OCI-LY1 (cell line): ENCODE data around the gene CRYZ.

ENCODE experiments used
- H2AFZ ChIP-seq: fragments of 200-600 bp; sonication (generic), shearing (Covaris generic); 2 replicates; pipeline ENCODE4 v1.6.0; 2014; ENCODE audit warnings: antibody characterized with exemption, mild to moderate bottlenecking, low read length
- H3F3A ChIP-seq: fragments of 200-600 bp; sonication (generic), shearing (Covaris generic); 2 replicates; pipeline ENCODE4 v1.6.0; 2014; ENCODE audit warnings: mild to moderate bottlenecking, antibody characterized with exemption, low read length, moderate library complexity; ENCODE audit not compliant: insufficient read depth
- H3K27ac ChIP-seq: fragments of 200-600 bp; sonication (generic); 2 replicates; pipeline ENCODE4 v1.5.1; 2014; ENCODE audit warnings: low read length, mixed run types, mild to moderate bottlenecking, low read depth; ENCODE audit not compliant: poor library complexity, severe bottlenecking
- H3K27me3 ChIP-seq: fragments of 200-600 bp; sonication (generic); 2 replicates; pipeline ENCODE4 v1.6.0; 2014; ENCODE audit warnings: antibody characterized with exemption, mild to moderate bottlenecking, low read length, moderate library complexity; ENCODE audit not compliant: insufficient read depth
- H3K36me3 ChIP-seq: fragments of 200-600 bp; sonication (generic); 2 replicates; pipeline ENCODE4 v1.6.1; 2014; ENCODE audit warnings: mild to moderate bottlenecking, antibody characterized with exemption, low read length, moderate library complexity, mixed read lengths; ENCODE audit not compliant: insufficient read depth
- H3K4me1 ChIP-seq: fragments of 200-600 bp; sonication (generic); 2 replicates; pipeline ENCODE4 v1.5.1; 2014; ENCODE audit warnings: mild to moderate bottlenecking, low read length, moderate library complexity; ENCODE audit not compliant: insufficient read depth, severe bottlenecking
- H3K4me2 ChIP-seq: fragments of 200-600 bp; sonication (generic), shearing (Covaris generic); 2 replicates; pipeline ENCODE4 v1.6.1; 2014; ENCODE audit warnings: low read length
- H3K4me3 ChIP-seq: fragments of 200-600 bp; sonication (generic); 2 replicates; pipeline ENCODE4 v1.5.1; 2014; ENCODE audit warnings: low read length, low read depth, mild to moderate bottlenecking, mixed read lengths; ENCODE audit not compliant: poor library complexity, severe bottlenecking
- H3K79me2 ChIP-seq: fragments of 200-600 bp; shearing (Covaris generic); 2 replicates; pipeline ENCODE4 v1.6.1; 2016; ENCODE audit warnings: mixed run types, low read length, mixed read lengths; ENCODE audit not compliant: insufficient read depth
- H3K9ac ChIP-seq: fragments of 200-600 bp; sonication (generic), shearing (Covaris generic); 2 replicates; pipeline ENCODE4 v1.6.1; 2014; ENCODE audit warnings: mild to moderate bottlenecking, low read length, mixed read lengths
- H3K9me2 ChIP-seq: fragments of 200-600 bp; sonication (generic), shearing (Covaris generic); 2 replicates; pipeline ENCODE4 v1.6.1; 2014; ENCODE audit warnings: low read depth, mild to moderate bottlenecking, low read length, mixed read lengths
- H3K9me3 ChIP-seq: fragments of 200-600 bp; shearing (Covaris generic); 2 replicates; pipeline ENCODE4 v1.6.1; 2014; ENCODE audit warnings: low read length, mixed read lengths
- H4K20me1 ChIP-seq: fragments of 200-600 bp; sonication (generic), shearing (Covaris generic); 2 replicates; pipeline ENCODE4 v1.6.0; 2016; ENCODE audit warnings: mild to moderate bottlenecking, low read length; ENCODE audit not compliant: insufficient read depth
- EZH2 ChIP-seq: fragments of 200-600 bp; sonication (generic), shearing (Covaris generic); IDR thresholded peaks from 2 replicates; pipeline ENCODE4 v1.8.0; 2017; ENCODE audit warnings: borderline replicate concordance, mixed run types, mild to moderate bottlenecking, antibody characterized with exemption, low read length, moderate library complexity, mixed read lengths
- TF ChIP-seq, protein P1 (sequence below): fragments of 200-600 bp; sonication (generic), shearing (Covaris generic); IDR thresholded peaks from 2 replicates; pipeline ENCODE4 v1.5.1; 2017; ENCODE audit warnings: mild to moderate bottlenecking, antibody characterized with exemption, low read length, moderate library complexity, mixed read lengths

The CRYZ gene

DNA sequence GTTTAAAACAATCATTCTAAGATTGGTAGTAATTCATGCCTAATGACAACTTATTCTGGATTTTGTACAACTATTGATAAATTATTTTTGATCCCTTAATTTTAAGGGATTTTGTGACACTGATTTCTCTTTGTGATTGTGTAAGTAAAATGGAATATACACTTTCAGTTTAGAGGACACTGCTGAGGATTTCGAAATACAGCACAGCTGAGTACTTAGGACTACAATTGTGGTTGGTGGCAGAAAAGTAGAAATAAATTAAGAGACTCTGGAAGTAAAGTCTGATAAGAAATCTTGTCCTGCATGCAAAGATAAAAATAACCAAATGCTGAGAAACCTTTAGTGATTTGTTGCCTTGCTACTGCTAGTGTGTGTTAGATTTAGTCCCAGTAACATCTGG lies 40.1 kb upstream of the CRYZ start:
- Histone ChIP-seq H4K20me1 (no peaks in the 10 kb centered on the region), H2AFZ (no peak overlapping the region), H3K9me2 (no peaks in the 10 kb centered on the region), H3K9ac (no peak overlapping the region), H3K9me3 (no peaks in the 10 kb centered on the region), H3F3A (no peaks in the 10 kb centered on the region), H3K4me3 (no peak overlapping the region), H3K4me2 (no peak overlapping the region), H3K36me3 (no peaks in the 10 kb centered on the region), H3K79me2 (no peaks in the 10 kb centered on the region), H3K4me1 (no peaks in the 10 kb centered on the region), H3K27ac (no peak overlapping the region), H3K27me3 (no peaks in the 10 kb centered on the region)
- TF ChIP-seq, protein P1, sequence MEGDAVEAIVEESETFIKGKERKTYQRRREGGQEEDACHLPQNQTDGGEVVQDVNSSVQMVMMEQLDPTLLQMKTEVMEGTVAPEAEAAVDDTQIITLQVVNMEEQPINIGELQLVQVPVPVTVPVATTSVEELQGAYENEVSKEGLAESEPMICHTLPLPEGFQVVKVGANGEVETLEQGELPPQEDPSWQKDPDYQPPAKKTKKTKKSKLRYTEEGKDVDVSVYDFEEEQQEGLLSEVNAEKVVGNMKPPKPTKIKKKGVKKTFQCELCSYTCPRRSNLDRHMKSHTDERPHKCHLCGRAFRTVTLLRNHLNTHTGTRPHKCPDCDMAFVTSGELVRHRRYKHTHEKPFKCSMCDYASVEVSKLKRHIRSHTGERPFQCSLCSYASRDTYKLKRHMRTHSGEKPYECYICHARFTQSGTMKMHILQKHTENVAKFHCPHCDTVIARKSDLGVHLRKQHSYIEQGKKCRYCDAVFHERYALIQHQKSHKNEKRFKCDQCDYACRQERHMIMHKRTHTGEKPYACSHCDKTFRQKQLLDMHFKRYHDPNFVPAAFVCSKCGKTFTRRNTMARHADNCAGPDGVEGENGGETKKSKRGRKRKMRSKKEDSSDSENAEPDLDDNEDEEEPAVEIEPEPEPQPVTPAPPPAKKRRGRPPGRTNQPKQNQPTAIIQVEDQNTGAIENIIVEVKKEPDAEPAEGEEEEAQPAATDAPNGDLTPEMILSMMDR = no peak
- no peak for TF ChIP-seq EZH2

DNA sequence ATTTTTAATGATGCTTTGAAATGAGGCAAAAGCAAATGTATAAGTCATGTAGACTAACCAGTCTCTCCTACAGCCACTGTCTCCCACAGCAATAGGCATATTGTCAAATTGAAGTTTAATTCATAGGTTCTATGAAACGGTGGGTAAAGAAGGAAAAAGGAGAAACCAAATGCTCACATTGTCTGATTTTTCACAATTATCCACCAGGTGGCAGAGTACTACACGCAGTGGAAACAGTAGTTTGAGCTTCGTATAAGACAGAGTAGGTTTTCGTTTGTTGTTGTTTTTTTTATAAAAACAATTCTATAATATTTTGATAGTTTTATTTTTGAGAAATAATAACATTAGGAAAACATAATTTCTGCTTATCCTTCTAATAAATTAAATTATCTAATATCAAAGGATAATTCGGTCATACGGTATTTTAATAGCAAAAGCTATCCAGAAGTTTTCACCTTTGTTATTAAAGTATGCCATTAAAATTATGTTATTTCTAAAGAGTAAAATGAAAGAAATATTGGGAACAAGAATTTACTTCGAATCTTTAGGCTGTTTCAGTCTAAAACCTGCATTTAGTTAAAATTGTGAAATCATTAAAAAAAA lies 39.2 kb upstream of the CRYZ start:
- no peak for TF ChIP-seq EZH2
- TF ChIP-seq, protein P1 = peak; percentile 59
- Histone ChIP-seq H3K27me3 (no peaks in the 10 kb centered on the region), H3K4me2 (no peak overlapping the region), H3K4me1 (no peaks in the 10 kb centered on the region), H3K27ac (no peak overlapping the region), H3K9me2 (no peaks in the 10 kb centered on the region), H3F3A (no peaks in the 10 kb centered on the region), H3K79me2 (no peaks in the 10 kb centered on the region), H2AFZ (no peak overlapping the region), H3K36me3 (no peaks in the 10 kb centered on the region), H3K4me3 (no peak overlapping the region), H4K20me1 (no peaks in the 10 kb centered on the region), H3K9me3 (no peaks in the 10 kb centered on the region), H3K9ac (no peak overlapping the region)

DNA sequence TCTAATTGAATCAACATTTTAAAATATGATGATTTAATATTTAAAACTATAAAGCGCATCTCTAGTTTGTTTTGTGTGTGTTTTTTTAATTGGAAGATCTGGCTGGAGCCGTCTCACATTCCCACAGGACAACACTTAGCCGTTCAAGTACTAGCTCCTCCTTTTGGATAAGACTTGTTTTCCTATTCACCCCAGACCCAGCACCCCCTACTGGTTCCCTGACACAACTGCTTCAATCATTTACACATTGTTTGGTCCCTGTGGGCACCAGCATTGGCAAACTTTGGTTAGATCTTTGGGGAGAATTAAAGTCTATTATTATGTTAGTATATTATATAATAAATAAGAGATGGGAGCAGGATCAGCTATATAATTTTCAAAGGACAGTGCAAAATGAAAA lies 34.6 kb upstream of the CRYZ start:
- H3K36me3 ChIP-seq = peaks cover 12% of the 10 kb centered on the region; the same call in 1 of the 2 replicates
- H3K9me3 ChIP-seq = no peaks in the 10 kb centered on the region
- no peaks in the 10 kb centered on the region for H3F3A ChIP-seq
- H3K27ac ChIP-seq = no peak overlapping the region
- H3K4me1 ChIP-seq = no peaks in the 10 kb centered on the region
- H3K4me2 ChIP-seq = no peak overlapping the region
- no peaks in the 10 kb centered on the region for H3K79me2 ChIP-seq
- H2AFZ ChIP-seq = no peak overlapping the region
- no peaks in the 10 kb centered on the region for H3K9me2 ChIP-seq
- no peak for TF ChIP-seq EZH2
- TF ChIP-seq, protein P1 = peak; percentile 48
- no peaks in the 10 kb centered on the region for H4K20me1 ChIP-seq
- H3K9ac ChIP-seq = no peak overlapping the region
- H3K27me3 ChIP-seq = no peaks in the 10 kb centered on the region
- no peak overlapping the region for H3K4me3 ChIP-seq
